AG10803 (cell line): ENCODE data around the gene CLEC2D.

Experiments used
- DNase-seq: peaks from one replicate; pipeline ENCODE4 v3.0.0; 2010; ENCODE audit warnings: low read depth
- H3K4me3 ChIP-seq: 2 replicates; pipeline ENCODE4 v1.5.1; 2011; ENCODE audit warnings: mild to moderate bottlenecking, low read length, control low read depth
- TF ChIP-seq, protein P1 (sequence below): conservative IDR thresholded peaks from 2 replicates; pipeline ENCODE4 v1.5.1; 2011; ENCODE audit warnings: mild to moderate bottlenecking, low read length, control low read depth, inconsistent platforms

Gene CLEC2D

GRCh38 chr12:9646794-9647781, 22.4 kb upstream of the CLEC2D start:
- TF ChIP-seq, protein P1, sequence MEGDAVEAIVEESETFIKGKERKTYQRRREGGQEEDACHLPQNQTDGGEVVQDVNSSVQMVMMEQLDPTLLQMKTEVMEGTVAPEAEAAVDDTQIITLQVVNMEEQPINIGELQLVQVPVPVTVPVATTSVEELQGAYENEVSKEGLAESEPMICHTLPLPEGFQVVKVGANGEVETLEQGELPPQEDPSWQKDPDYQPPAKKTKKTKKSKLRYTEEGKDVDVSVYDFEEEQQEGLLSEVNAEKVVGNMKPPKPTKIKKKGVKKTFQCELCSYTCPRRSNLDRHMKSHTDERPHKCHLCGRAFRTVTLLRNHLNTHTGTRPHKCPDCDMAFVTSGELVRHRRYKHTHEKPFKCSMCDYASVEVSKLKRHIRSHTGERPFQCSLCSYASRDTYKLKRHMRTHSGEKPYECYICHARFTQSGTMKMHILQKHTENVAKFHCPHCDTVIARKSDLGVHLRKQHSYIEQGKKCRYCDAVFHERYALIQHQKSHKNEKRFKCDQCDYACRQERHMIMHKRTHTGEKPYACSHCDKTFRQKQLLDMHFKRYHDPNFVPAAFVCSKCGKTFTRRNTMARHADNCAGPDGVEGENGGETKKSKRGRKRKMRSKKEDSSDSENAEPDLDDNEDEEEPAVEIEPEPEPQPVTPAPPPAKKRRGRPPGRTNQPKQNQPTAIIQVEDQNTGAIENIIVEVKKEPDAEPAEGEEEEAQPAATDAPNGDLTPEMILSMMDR, result no peak
- DNase-seq, result peak; percentile 12
- H3K4me3 ChIP-seq, result peak overlapping the region; percentile 79

DNA sequence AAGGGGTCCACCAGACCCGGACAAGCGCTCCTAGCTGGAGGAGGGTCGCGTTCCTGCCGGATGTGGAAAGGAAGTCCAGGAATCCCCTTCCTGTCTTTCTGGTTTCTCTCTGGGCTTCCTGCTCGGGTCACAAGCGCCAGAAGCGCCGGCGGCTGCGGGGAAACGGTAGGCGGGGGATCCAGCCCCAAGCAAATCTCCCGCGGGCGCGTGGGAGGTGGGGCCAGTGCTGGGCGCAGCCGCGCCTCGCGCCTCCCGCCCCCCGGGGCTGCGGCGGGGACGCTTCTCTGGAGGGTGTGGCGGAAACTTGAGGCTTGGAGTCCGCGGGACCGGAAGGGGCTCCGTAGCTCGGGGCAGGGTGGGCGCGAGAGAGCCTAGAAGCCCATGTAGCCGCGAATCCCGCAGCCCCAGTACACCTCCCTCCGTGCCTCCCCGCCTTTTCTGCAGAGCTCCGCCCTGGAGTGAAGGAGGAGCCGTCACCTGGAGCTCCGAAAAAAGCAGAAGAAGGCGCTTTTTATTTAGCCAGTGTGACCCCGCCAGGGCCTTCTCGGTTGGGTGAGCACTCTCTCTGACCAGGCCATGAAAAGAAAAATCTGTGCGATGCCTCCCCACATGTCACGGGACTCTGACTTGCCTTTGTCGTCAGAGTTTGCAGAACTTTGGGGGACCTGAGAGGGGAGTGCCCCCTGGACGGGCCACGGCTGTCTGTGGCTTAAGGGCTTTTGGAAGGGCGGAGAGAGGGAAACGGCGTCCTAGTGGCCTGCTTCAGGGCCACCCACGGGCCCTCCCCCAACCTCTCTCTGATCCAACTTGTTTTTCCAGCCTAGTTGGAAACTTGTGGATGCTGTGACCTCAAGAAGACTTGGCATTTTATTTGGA, 21.4 kb upstream of the CLEC2D start:
- peak; percentile 76 for DNase-seq
- H3K4me3 ChIP-seq, result peak overlapping the region; percentile 79
- TF ChIP-seq, protein P1, result no peak

DNA sequence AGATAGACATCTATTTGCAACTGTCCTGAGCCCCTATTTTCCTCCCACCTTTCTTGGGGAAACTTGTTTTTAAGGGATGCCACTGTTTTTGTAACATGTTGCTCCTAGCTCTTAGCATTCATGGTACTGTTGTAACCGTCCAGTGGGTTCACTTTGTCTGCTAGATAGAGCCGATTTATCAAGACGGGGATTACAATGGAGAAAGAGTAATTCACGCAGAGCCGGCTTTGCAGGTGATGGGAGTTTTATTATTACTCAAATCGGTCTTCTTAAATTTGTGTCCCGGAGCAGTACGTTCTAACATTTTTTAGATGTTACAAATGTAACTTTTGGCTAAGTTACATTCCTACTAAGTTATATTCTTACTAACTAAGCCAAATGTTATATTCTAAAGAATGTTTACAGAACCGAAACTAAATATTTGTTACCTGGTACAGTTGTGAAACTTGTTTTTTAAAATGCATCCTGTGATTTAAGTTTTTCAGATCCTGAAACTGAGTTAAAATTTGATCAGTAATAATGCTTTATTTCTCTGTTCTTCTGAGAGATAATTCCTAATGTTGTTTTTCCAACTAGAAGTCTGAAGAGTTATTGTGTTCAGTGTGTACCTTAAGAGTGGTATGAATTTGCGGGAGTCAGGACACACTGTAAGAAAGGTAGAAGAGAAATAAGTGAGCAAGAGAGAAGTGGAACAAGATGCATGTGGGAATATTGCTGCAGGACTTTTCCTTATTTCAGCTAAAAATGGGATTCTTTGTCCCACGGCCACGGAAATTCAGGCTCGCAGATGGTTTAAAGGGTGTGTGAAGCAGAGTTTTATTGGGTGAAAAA, 20.6 kb upstream of the CLEC2D start:
- TF ChIP-seq, protein P1, result no peak
- DNase-seq, result no peak
- peak overlapping the region; percentile 79 for H3K4me3 ChIP-seq

DNA sequence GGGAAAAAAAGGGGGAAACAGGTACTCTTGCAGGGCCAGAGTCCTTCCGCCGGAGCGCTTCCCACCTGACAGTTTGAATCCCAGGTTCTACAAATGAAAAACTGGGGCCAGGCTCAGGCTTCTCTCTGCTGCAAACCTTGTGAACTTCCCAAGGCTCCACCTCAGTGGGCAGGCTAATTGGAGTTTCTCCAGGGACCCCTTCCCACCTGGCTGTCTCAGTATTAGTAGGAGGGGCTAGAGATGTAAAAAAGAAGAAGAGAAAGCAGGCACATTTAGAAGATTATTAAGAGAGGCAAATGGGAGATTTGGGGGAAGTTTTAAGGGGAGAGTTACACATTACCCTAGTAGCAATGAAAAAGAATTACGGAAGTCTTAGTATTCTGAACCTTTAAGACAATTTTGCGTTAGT, 20.0 kb upstream of the CLEC2D start:
- DNase-seq, result no peak
- TF ChIP-seq, protein P1, result no peak
- peak overlapping the region; percentile 79 for H3K4me3 ChIP-seq

- DNase-seq, result no peak
- TF ChIP-seq, protein P1, result no peak
- H3K4me3 ChIP-seq, result peak overlapping the region; percentile 79
Observed at GRCh38 chr12:9650151-9650576, 19.3 kb upstream of the CLEC2D start.

DNA sequence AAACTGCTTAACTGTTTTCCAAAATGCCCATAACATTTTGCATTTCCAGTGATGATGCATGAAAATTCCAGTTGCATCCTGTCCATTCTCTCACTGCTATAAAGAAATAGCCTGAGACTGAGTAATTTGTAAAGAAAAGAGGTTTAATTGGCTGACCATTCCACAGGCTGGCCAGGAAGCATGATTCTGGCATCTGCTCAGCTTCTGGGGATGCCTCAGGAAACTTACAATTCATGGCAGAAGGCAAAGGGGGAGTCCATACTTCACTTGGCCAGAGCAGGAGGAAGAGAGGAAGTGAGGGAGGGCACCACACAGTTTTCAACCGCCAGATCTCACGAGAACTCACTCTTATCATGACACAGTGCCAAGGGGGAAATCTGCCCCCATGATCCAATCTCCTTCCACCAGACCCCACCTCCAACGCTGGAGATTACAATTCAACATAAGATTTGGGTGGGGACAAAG, 18.2 kb upstream of the CLEC2D start:
- no peak overlapping the region for H3K4me3 ChIP-seq
- DNase-seq, result peak; percentile 85
- TF ChIP-seq, protein P1, result no peak
